Tibial nerve (tissue), 4 donors: ENCODE results near the gene HMHB1.

Experiments
- CTCF ChIP-seq, 5 experiments: fragments of 200-600 bp in 3 of 5; fragments of 450-650 bp in 2 of 5; sonication (generic) in 3 of 5; IDR thresholded peaks; one replicate each; pipeline ENCODE4 v1.5.1; 2016 to 2019; ENCODE audit warnings: antibody characterized with exemption in 5 of 5, mild to moderate bottlenecking in 3 of 5, moderate library complexity in 2 of 5
- EP300 ChIP-seq, 2 donors: sonication (generic); formaldehyde crosslinking; IDR thresholded peaks; one replicate each; pipeline ENCODE4 v1.6.1; 2017; ENCODE audit warnings: antibody characterized with exemption in 2 of 2, mild to moderate bottlenecking in 1 of 2
- POLR2A ChIP-seq, 2 donors: fragments of 450-650 bp; IDR thresholded peaks; one replicate each; pipeline ENCODE4 v1.6.1; 2017; ENCODE audit warnings: antibody characterized with exemption in 2 of 2, mild to moderate bottlenecking in 2 of 2, moderate library complexity in 2 of 2

- no peak for TF ChIP-seq CTCF (IDR thresholded peaks at IDR 0.05)
- no peak for TF ChIP-seq POLR2A (IDR thresholded peaks at IDR 0.05)
- TF ChIP-seq EP300 (IDR thresholded peaks at IDR 0.05): no peak
Measured at GRCh38 chr5:143807401-143807800, 4.6 kb upstream of the HMHB1 start.
